Measurements from ENCODE around the gene WLS.

- TF ChIP-seq CTCF (IDR thresholded peaks at IDR 0.05; ENCODE audit: low read length) (no peak), EZH2 (optimal IDR thresholded peaks at IDR 0.05; ENCODE audit: low read depth, low read length) (no peak), EZH2phosphoT487 (IDR thresholded peaks at IDR 0.05; ENCODE audit: low read length) (no peak)
Measured at GRCh38 chr1:68178821-68179490, 53.4 kb downstream of the WLS start.
